ENCODE measurements around the gene TGFB3. TPM values are rescaled to one million over a fixed set of nuclear protein-coding genes. Genes with fewer than 3 reads are reported as not detected.

TGFB3 gene
- total RNA-seq, 1 experiment from 2014 or later = 12.8 TPM

GRCh38 chr14:75986439-75986765 lies 4.6 kb upstream of the TGFB3 start:
- H3K4me3 ChIP-seq (ENCODE audit: low read depth, low read length, poor library complexity, severe bottlenecking) = peak overlapping the region; percentile 82
- ChIA-PET POLR2A (ENCODE audit: low non-redundant PET) (no interaction called here), CTCF (no interaction called here)

GRCh38 chr14:75985618-75986438 lies 4.0 kb upstream of the TGFB3 start, which contains the start of gene IFT43:
IFT43 (plus strand) TSS chr14:75985763; CDS start chr14:75985787, 24 bp downstream.
- TF ChIP-seq CTCF (conservative IDR thresholded peaks at IDR 0.05; ENCODE audit: low read depth, low read length) (no peak), EZH2 (IDR thresholded peaks at IDR 0.05; ENCODE audit: borderline replicate concordance, low read depth, low read length, poor library complexity, severe bottlenecking) (no peak)
- H3K9me3 ChIP-seq (ENCODE audit: low read depth, low read length, poor library complexity, severe bottlenecking) = no peaks in the 10 kb centered on the region
- POLR2A ChIA-PET (ENCODE audit: low non-redundant PET) = interaction anchor here (0.5 kb wide), 1 partner anchor 8 kb away, joined by 3 read pairs; no protein-coding TSS in a partner anchor
- peak within 1 kb of the TSS; percentile 82 for H3K4me3 ChIP-seq (ENCODE audit: low read depth, low read length, poor library complexity, severe bottlenecking)
- H3K27me3 ChIP-seq (replicated peaks; ENCODE audit: insufficient read depth, low read depth, low read length, poor library complexity) = no peaks in the 10 kb centered on the region
- DNase-seq (ENCODE audit: low spot score) = peak; percentile 92
- intact Hi-C loops (cut with micrococcal nuclease; ENCODE audit: unreplicated experiment) = loop anchor here (5.0 kb wide), 1 partner anchor 401 kb away; no protein-coding TSS in a partner anchor
- BruUV-seq (replicated peaks) = TSS peak; percentile 65
- H3K36me3 ChIP-seq (ENCODE audit: insufficient read depth, low read length, poor library complexity, severe bottlenecking) = no peaks in the 10 kb centered on the region
- peak within 1 kb of the TSS; percentile 80 for H3K27ac ChIP-seq (ENCODE audit: low read depth, low read length, poor library complexity, severe bottlenecking)
- H3K4me1 ChIP-seq (ENCODE audit: insufficient read depth, low read length, poor library complexity, severe bottlenecking) = peaks cover 4% of the 10 kb centered on the region
- CTCF ChIA-PET = interaction anchor here (0.6 kb wide), 1 partner anchor 276 kb away, joined by 13 read pairs; no protein-coding TSS in a partner anchor

More at GRCh38 chr14:75986439-75986765, 4.6 kb upstream of the TGFB3 start:
- H3K27ac ChIP-seq (ENCODE audit: low read depth, low read length, poor library complexity, severe bottlenecking) = peak overlapping the region; percentile 80
- no peaks in the 10 kb centered on the region for H3K9me3 ChIP-seq (ENCODE audit: low read depth, low read length, poor library complexity, severe bottlenecking)
- TF ChIP-seq CTCF (conservative IDR thresholded peaks at IDR 0.05; ENCODE audit: low read depth, low read length) (no peak), EZH2 (IDR thresholded peaks at IDR 0.05; ENCODE audit: borderline replicate concordance, low read depth, low read length, poor library complexity, severe bottlenecking) (no peak)
- intact Hi-C loops (cut with micrococcal nuclease; ENCODE audit: unreplicated experiment) = loop anchor here (5.0 kb wide), 1 partner anchor 401 kb away; no protein-coding TSS in a partner anchor
- no peak for DNase-seq (ENCODE audit: low spot score)
- no peaks in the 10 kb centered on the region for H3K27me3 ChIP-seq (replicated peaks; ENCODE audit: insufficient read depth, low read depth, low read length, poor library complexity)
- no peaks in the 10 kb centered on the region for H3K36me3 ChIP-seq (ENCODE audit: insufficient read depth, low read length, poor library complexity, severe bottlenecking)
- no peaks in the 10 kb centered on the region for H3K4me1 ChIP-seq (ENCODE audit: insufficient read depth, low read length, poor library complexity, severe bottlenecking)
- no TSS peak for BruUV-seq (replicated peaks)

- no peaks in the 10 kb centered on the region for H3K36me3 ChIP-seq (ENCODE audit: insufficient read depth, low read length, poor library complexity, severe bottlenecking)
- intact Hi-C loops (cut with micrococcal nuclease; ENCODE audit: unreplicated experiment) = loop anchor here (5.0 kb wide), 4 partner anchors 77 to 677 kb away; partner anchors contain the start of gene FLVCR2
- H3K4me1 ChIP-seq (ENCODE audit: insufficient read depth, low read length, poor library complexity, severe bottlenecking) = peaks cover 9% of the 10 kb centered on the region
- DNase-seq (ENCODE audit: low spot score) = no peak
- no peak overlapping the region for H3K4me3 ChIP-seq (ENCODE audit: low read depth, low read length, poor library complexity, severe bottlenecking)
- H3K27ac ChIP-seq (ENCODE audit: low read depth, low read length, poor library complexity, severe bottlenecking) = no peak overlapping the region
- no peaks in the 10 kb centered on the region for H3K9me3 ChIP-seq (ENCODE audit: low read depth, low read length, poor library complexity, severe bottlenecking)
- POLR2A ChIA-PET (ENCODE audit: low non-redundant PET) = no interaction called here
- H3K27me3 ChIP-seq (replicated peaks; ENCODE audit: insufficient read depth, low read depth, low read length, poor library complexity) = no peaks in the 10 kb centered on the region
- TF ChIP-seq EZH2 (IDR thresholded peaks at IDR 0.05; ENCODE audit: borderline replicate concordance, low read depth, low read length, poor library complexity, severe bottlenecking) = no peak
- no peak for TF ChIP-seq CTCF (conservative IDR thresholded peaks at IDR 0.05; ENCODE audit: low read depth, low read length)
- no TSS peak for BruUV-seq (replicated peaks)
- CTCF ChIA-PET = no interaction called here
These were observed 2.9 kb upstream of the TGFB3 start for GRCh38 chr14:75984674-75985073.
